Calu3 (cell line): ENCODE results near the gene SMR3A. TPM values are rescaled to one million over a fixed set of nuclear protein-coding genes. Genes with fewer than 3 reads are reported as not detected.

Experiments used
- BruUV-seq: library from RNA; stranded (reverse); fragments of 400-500 nt; replicated peaks from 2 replicates; lab custom pipeline; 2021; lab: Mats Ljungman, UMichigan
- CTCF ChIA-PET: fragments of 300-600 bp; sonication (Branson Sonifier 250); formaldehyde crosslinking; loops from one replicate; lab custom pipeline; 2022; ENCODE audit warnings: antibody characterized with exemption; lab: Charles Lee
- DNase-seq: peaks from one replicate; pipeline ENCODE4 v3.0.0; 2022
- H3K27ac Mint-ChIP-seq: one replicate; pipeline ENCODE4 v1.8.0; 2022; ENCODE audit warnings: mixed read lengths; ENCODE audit not compliant: unreplicated experiment
- H3K27me3 Mint-ChIP-seq: one replicate; pipeline ENCODE4 v1.8.0; 2022; ENCODE audit warnings: mixed read lengths; ENCODE audit not compliant: unreplicated experiment
- H3K36me3 Mint-ChIP-seq: one replicate; pipeline ENCODE4 v1.8.0; 2022; ENCODE audit warnings: mild to moderate bottlenecking, moderate library complexity, mixed read lengths; ENCODE audit not compliant: insufficient read depth, unreplicated experiment
- H3K4me1 Mint-ChIP-seq: one replicate; pipeline ENCODE4 v1.8.0; 2022; ENCODE audit warnings: mild to moderate bottlenecking, low read depth, mixed read lengths; ENCODE audit not compliant: unreplicated experiment
- H3K4me3 Mint-ChIP-seq: one replicate; pipeline ENCODE4 v1.8.0; 2022; ENCODE audit warnings: mild to moderate bottlenecking, low read depth, moderate library complexity, mixed read lengths; ENCODE audit not compliant: unreplicated experiment
- H3K9me3 Mint-ChIP-seq: one replicate; pipeline ENCODE4 v1.8.0; 2022; ENCODE audit warnings: low read depth, mixed read lengths; ENCODE audit not compliant: unreplicated experiment
- CTCF ChIP-seq: fragments of 200-600 bp; IDR thresholded peaks from one replicate; pipeline ENCODE4 v1.8.0; 2022; ENCODE audit warnings: antibody characterized with exemption; ENCODE audit not compliant: unreplicated experiment
- intact Hi-C: fragments of 100-400 bp; cut with micrococcal nuclease; formaldehyde crosslinking; loops from one replicate; pipeline ENCODE4 v1.10.0; 2022; ENCODE audit not compliant: unreplicated experiment
- total RNA-seq: library from RNA; stranded (reverse); gene quantifications from 2 replicates; pipeline ENCODE4 v1.2.3, GENCODE V29; 2022

Gene SMR3A
- total RNA-seq, 1 experiment from 2014 or later, result not detected

DNA sequence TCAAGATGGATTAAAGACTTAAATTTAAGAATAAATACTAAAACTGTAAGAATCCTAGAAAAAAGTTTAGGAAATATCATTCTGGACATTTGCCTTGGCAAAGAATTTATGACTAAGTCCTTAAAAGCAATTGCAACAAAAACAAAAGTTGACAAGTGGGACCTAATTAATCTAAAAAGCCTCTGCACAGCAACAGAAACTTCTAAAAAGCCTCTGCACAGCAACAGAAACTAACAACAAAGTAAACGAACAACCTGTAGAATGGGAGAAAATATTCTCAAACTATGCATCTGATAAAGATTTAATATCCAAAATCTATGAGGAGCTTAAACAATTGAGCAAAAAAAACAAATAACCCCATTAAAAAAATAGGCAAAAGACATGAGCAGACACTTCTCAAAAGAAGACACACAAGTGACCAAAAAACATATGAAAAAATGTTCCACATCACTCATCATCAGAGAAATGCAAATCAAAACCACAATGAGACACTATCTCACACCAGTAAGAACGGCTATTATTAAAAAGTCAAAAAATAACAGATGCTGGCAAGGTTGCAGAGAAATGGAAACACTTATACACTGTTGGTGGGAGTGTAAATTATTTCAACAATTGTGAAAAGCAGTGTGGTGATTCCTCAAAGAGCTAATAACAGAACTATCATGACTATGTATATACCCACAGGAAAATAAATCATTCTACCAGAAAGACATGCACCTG is 31.7 kb downstream of the SMR3A start:
- Mint-ChIP-seq H3K4me3 (no peak overlapping the region), H3K27me3 (no peaks in the 10 kb centered on the region), H3K9me3 (no peaks in the 10 kb centered on the region), H3K4me1 (no peaks in the 10 kb centered on the region), H3K27ac (no peak overlapping the region), H3K36me3 (no peaks in the 10 kb centered on the region)
- no peak for DNase-seq
- no peak for TF ChIP-seq CTCF
- BruUV-seq, result no TSS peak
- intact Hi-C loops, result no loop called here
- CTCF ChIA-PET, result no interaction called here

GRCh38 chr4:70397580-70397979 is 37.0 kb downstream of the SMR3A start, which contains the start of gene OPRPN:
TSS of gene OPRPN (plus strand) at chr4:70397940. CDS start at chr4:70399286, 1,346 bp downstream.
- Mint-ChIP-seq H3K36me3 (no peaks in the 10 kb centered on the region), H3K27ac (no peak within 1 kb of the TSS), H3K4me3 (no peak within 1 kb of the TSS), H3K9me3 (no peaks in the 10 kb centered on the region), H3K4me1 (no peaks in the 10 kb centered on the region), H3K27me3 (no peaks in the 10 kb centered on the region)
- BruUV-seq, result no TSS peak
- intact Hi-C loops, result no loop called here
- TF ChIP-seq CTCF, result no peak
- DNase-seq, result no peak
- CTCF ChIA-PET, result no interaction called here

GRCh38 chr4:70399319-70399718 is 38.8 kb downstream of the SMR3A start:
- Mint-ChIP-seq H3K4me1 (no peaks in the 10 kb centered on the region), H3K36me3 (no peaks in the 10 kb centered on the region), H3K4me3 (no peak overlapping the region), H3K9me3 (peaks cover 2% of the 10 kb centered on the region), H3K27me3 (no peaks in the 10 kb centered on the region), H3K27ac (no peak overlapping the region)
- no TSS peak for BruUV-seq
- intact Hi-C loops, result no loop called here
- no peak for TF ChIP-seq CTCF
- DNase-seq, result no peak
- CTCF ChIA-PET, result interaction anchor here (0.6 kb wide), 1 partner anchor 789 kb away, joined by 3 read pairs; no protein-coding TSS in a partner anchor

DNA sequence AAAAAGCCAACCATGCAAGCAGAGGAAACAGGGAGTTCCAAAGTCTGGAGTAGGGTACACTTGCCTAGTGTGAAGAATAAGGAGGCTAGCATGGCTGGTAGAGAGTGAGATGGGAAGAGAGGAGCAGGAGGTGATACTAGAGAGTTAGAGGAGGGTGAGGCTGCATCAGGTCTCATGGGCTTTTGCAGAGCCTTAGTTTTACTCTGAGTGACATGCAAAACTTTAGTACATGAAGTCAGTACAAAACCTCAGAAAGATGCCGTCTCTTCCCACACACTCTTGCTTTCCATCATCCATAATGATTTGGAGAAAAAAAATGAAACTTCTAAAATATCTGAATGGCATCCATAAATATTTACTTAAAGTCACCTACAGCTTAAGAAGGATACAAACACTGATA is 42.2 kb downstream of the SMR3A start:
- no peak for TF ChIP-seq CTCF
- Mint-ChIP-seq H3K36me3 (no peaks in the 10 kb centered on the region), H3K4me1 (no peaks in the 10 kb centered on the region), H3K9me3 (peaks cover 4% of the 10 kb centered on the region), H3K27me3 (no peaks in the 10 kb centered on the region), H3K27ac (no peak overlapping the region), H3K4me3 (no peak overlapping the region)
- DNase-seq, result no peak
- CTCF ChIA-PET, result no interaction called here
- no TSS peak for BruUV-seq
- intact Hi-C loops, result no loop called here
